HepG2 (cell line): ENCODE data around the gene NUP88. TPM values are rescaled to one million over a fixed set of nuclear protein-coding genes. Genes with fewer than 3 reads are reported as not detected.
A peak's percentile ranks its signal among the peaks of the same experiment; 100 is the strongest.

Experiments
- CHD2 ChIP-seq: IDR thresholded peaks from 2 replicates; pipeline ENCODE4 v1.6.1; 2011; ENCODE audit warnings: low read depth, low read length, improper control_type of control experiment
- ERF ChIP-seq: IDR thresholded peaks from 2 replicates; pipeline ENCODE4 v1.6.1; 2018; ENCODE audit warnings: missing biosample characterization, missing genetic modification reagents
- HDAC1 ChIP-seq: sonication (generic); formaldehyde crosslinking; IDR thresholded peaks from 2 replicates; pipeline ENCODE4 v1.5.1; 2020; ENCODE audit warnings: mild to moderate bottlenecking, missing genetic modification reagents
- HNRNPL ChIP-seq: fragments of 200-400 bp; formaldehyde crosslinking; IDR thresholded peaks from 2 replicates; pipeline ENCODE4 v1.6.1; 2017; ENCODE audit warnings: mild to moderate bottlenecking, low read depth, low read length
- IKZF4 ChIP-seq: sonication (generic); formaldehyde crosslinking; IDR thresholded peaks from 2 replicates; pipeline ENCODE4 v1.5.1; 2020; ENCODE audit warnings: borderline replicate concordance, mild to moderate bottlenecking, low read depth, missing genetic modification reagents; ENCODE audit errors: not compliant biosample characterization
- NBN ChIP-seq: fragments of 450-650 bp; conservative IDR thresholded peaks from 2 replicates; pipeline ENCODE4 v1.6.1; 2017
- NR2C2 ChIP-seq: sonication (generic); formaldehyde crosslinking; IDR thresholded peaks from 2 replicates; pipeline ENCODE4 v1.4.0; 2020; ENCODE audit warnings: missing genetic modification reagents, mild to moderate bottlenecking, moderate library complexity, borderline replicate concordance
- PCBP1 ChIP-seq: fragments of 200-400 bp; formaldehyde crosslinking; IDR thresholded peaks from 2 replicates; pipeline ENCODE4 v1.6.1; 2017; ENCODE audit warnings: mild to moderate bottlenecking, low read depth, low read length, borderline replicate concordance
- PHF8 ChIP-seq: sonication (generic); formaldehyde crosslinking; IDR thresholded peaks from 2 replicates; pipeline ENCODE4 v1.5.0; 2020; ENCODE audit warnings: missing genetic modification reagents
- RBM39 ChIP-seq: fragments of 200-400 bp; formaldehyde crosslinking; IDR thresholded peaks from one replicate; pipeline ENCODE4 v1.6.1; 2018; ENCODE audit warnings: antibody characterized with exemption, mild to moderate bottlenecking, low read depth, low read length; ENCODE audit not compliant: poor library complexity, severe bottlenecking
- SAP130 ChIP-seq: IDR thresholded peaks from 2 replicates; pipeline ENCODE4 v1.6.1; 2016; ENCODE audit warnings: low read depth
- SRSF1 ChIP-seq: fragments of 200-400 bp; formaldehyde crosslinking; optimal IDR thresholded peaks from 2 replicates; pipeline ENCODE3; 2017; ENCODE audit warnings: mild to moderate bottlenecking, low read depth, low read length, moderate library complexity
- TAF15 ChIP-seq: fragments of 200-400 bp; formaldehyde crosslinking; IDR thresholded peaks from one replicate; pipeline ENCODE4 v1.6.1; 2018; ENCODE audit warnings: mild to moderate bottlenecking, low read depth, low read length; ENCODE audit not compliant: poor library complexity, severe bottlenecking
- ZBTB40 ChIP-seq, 2 experiments: fragments of 450-650 bp in 1 of 2; sonication (generic) in 1 of 2; formaldehyde crosslinking in 1 of 2; IDR thresholded peaks; 2 replicates each; pipeline versions ENCODE4 v1.6.1 to v1.8.0; 2016 to 2022; ENCODE audit warnings: antibody characterized with exemption in 1 of 2, mild to moderate bottlenecking in 1 of 2, missing genetic modification reagents in 1 of 2
- ZFX ChIP-seq: sonication (generic); formaldehyde crosslinking; IDR thresholded peaks from 2 replicates; pipeline ENCODE4 v1.4.0; 2020; ENCODE audit warnings: mild to moderate bottlenecking, low read depth, missing genetic modification reagents, moderate library complexity
- ZNF33B ChIP-seq: sonication (generic); formaldehyde crosslinking; IDR thresholded peaks from 2 replicates; pipeline ENCODE4 v1.5.1; 2020; ENCODE audit warnings: mild to moderate bottlenecking, missing genetic modification reagents
- ZNF737 ChIP-seq: sonication (generic); formaldehyde crosslinking; IDR thresholded peaks from 2 replicates; pipeline ENCODE4 v1.5.0; 2020; ENCODE audit warnings: missing genetic modification reagents, mild to moderate bottlenecking, borderline replicate concordance
- ZNF746 ChIP-seq: sonication (generic); formaldehyde crosslinking; IDR thresholded peaks from 2 replicates; pipeline ENCODE4 v1.8.0; 2022; ENCODE audit warnings: mild to moderate bottlenecking, missing genetic modification reagents
- ZNF800 ChIP-seq: sonication (generic); formaldehyde crosslinking; IDR thresholded peaks from 2 replicates; pipeline ENCODE4 v1.4.0; 2020; ENCODE audit warnings: missing genetic modification reagents
- polyA plus RNA-seq, 8 experiments: library from polyadenylated mRNA; depleted of rRNA in 3 of 8; stranded (reverse) in 7 of 8; unstranded in 1 of 8; fragments of >200 nt; fragmentation: Illumina TruSeq in 4 of 8; extraction: Trizol in 4 of 8; gene quantifications; 2 replicates each; pipeline versions ENCODE4 v1.2.1 to v1.2.3, GENCODE V29; 2011 to 2016; ENCODE audit warnings: low read depth in 4 of 8, missing spikeins in 1 of 8, mixed read lengths in 1 of 8; ENCODE audit not compliant: insufficient read depth in 1 of 8
- total RNA-seq, 5 experiments: library from RNA; depleted of rRNA; stranded (reverse); fragments of >200 nt; fragmentation: Illumina TruSeq; extraction: Trizol; gene quantifications; 2 replicates each; pipeline ENCODE4 v1.2.3, GENCODE V29; 2016; ENCODE audit warnings: low read depth in 1 of 5

Gene NUP88
- total and polyA plus RNA-seq, 2 of the 13 experiments (the other 11 are each of a cell fraction or from before 2014, with no cell fraction given), result 48.2 to 130 TPM

GRCh38 chr17:5419356-5419958, at the start of gene NUP88 (continued):
- TF ChIP-seq RBM39 (peak; percentile 56), ZNF737 (CRISPR knock-in tag) (0 out of 2 replicates have a peak, but pooled peaks have one; percentile 55), HNRNPL (0 out of 2 replicates have a peak, but pooled peaks have one; percentile 19), HDAC1 (CRISPR knock-in tag) (peak; percentile 89; the same call in 1 of the 2 replicates), NBN (no peak), ZNF746 (CRISPR knock-in tag) (peak; percentile 57), NR2C2 (peak; percentile 94), SAP130 (CRISPR knock-in tag) (peak; percentile 69; the same call in 1 of the 2 replicates), ZNF33B (CRISPR knock-in tag) (no peak), SRSF1 (peak; percentile 86), IKZF4 (peak; percentile 26), ZFX (CRISPR knock-in tag) (peak; percentile 76), CHD2 (0 out of 2 replicates have a peak, but pooled peaks have one; percentile 36), ERF (CRISPR knock-in tag) (0 out of 2 replicates have a peak, but pooled peaks have one; percentile 40), PCBP1 (0 out of 2 replicates have a peak, but pooled peaks have one; percentile 40), PHF8 (CRISPR knock-in tag) (peak; percentile 76; the same call in 1 of the 2 replicates), ZNF800 (CRISPR knock-in tag) (no peak), TAF15 (peak; percentile 10), ZBTB40 (IDR thresholded peaks at IDR 0.05) (no peak), ZBTB40 (CRISPR knock-in tag; IDR thresholded peaks at IDR 0.05) (no peak)
